ENCODE data around the gene TAL2.

DNA sequence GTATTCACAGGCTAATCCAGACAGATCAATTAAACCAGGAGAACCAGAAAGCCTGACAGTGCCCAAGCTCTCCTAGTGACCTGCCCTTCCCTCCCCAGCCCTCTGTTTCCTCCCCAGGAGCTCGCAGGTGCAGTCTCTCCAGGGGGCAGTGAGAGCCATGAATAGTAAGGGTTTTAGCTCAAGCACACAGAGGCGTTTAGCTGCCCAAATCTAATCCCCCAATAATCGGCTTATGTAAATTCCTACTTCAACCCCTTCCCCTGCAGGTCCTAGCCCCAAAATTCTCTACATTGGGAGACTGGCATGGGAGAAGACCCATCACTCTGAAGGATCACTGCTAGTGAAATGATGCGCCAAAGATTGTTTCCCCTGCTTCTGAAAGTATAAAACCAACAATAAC lies 10.5 kb upstream of the TAL2 start:
- TF ChIP-seq POLR2AphosphoS5 (IDR thresholded peaks at IDR 0.05; ENCODE audit: borderline replicate concordance, low read depth, low read length) (no peak), EZH2 (IDR thresholded peaks at IDR 0.05) (no peak), FOXP2 (optimal IDR thresholded peaks at IDR 0.05; ENCODE audit: control extremely low read depth, extremely low read length, insufficient read depth) (no peak)
